ENCODE measurements around the gene SGTA. TPM values are rescaled to one million over a fixed set of nuclear protein-coding genes. Genes with fewer than 3 reads are reported as not detected.

Gene SGTA
- total and polyA plus RNA-seq, 9 of the 15 experiments (the other 6 are each of a cell fraction or from before 2014, with no cell fraction given), result 1.4 to 110 (median 49.9) TPM

DNA sequence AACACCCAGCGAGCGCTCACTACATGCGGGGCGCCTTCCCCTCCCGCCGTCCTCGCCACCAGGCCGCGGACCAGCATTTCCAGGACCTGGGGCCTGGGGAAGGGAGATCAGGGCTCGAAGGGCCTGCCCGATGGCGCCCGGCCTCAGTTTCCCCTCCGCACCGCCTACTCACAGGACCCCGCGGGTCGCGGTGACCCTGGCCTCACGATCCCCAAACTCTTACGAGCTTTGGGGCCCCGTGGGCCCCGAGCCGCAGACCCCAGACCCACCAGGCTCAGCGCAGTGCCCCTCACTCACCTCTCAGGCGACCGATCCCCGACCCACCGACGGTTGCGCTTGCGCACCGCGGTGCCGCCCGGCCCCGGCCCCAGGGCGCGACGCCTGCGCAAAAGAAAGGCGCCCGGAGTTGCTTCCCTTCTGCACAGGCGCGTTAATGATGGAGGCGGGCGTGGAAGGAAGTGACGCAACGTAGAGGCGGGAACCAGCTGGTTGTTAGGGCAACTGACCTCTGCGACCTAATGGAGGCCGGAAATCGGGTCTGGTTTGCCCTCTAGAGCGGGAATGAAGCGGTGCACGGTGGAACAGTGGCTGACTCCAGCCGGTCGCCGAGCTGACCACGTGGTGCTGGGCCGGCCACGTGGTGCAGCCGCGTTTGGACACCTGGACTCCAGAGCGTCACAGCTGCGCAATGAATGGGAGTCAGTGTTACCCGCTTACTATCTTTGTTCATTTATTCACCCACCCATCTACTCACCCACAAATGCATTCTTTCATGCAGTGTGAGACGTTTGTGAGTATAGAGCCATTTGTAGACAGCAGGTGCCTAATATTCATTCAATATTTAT lies at the start of gene SGTA (continued):
- TF ChIP-seq E2F6 (IDR thresholded peaks at IDR 0.05; ENCODE audit: borderline replicate concordance in 1 of 2, extremely low read depth in 1 of 2, insufficient read depth in 1 of 2, insufficient read length in 1 of 2, low read depth in 1 of 2, low read length in 1 of 2, poor library complexity in 1 of 2, severe bottlenecking in 1 of 2) (peak; percentile 100), FOXJ2 (tag; IDR thresholded peaks at IDR 0.05) (no peak; the same call in 1 of the 2 replicates), FOSL1 (tag; conservative IDR thresholded peaks at IDR 0.05) (no peak), IRF2 (CRISPR knock-in tag; IDR thresholded peaks at IDR 0.05) (peak; percentile 91; the same call in 1 of the 2 replicates), KAT7 (CRISPR knock-in tag; IDR thresholded peaks at IDR 0.05; ENCODE audit: borderline replicate concordance) (peak; percentile 96; the same call in 1 of the 2 replicates), NCOA4 (IDR thresholded peaks at IDR 0.05; ENCODE audit: partially characterized antibody) (no peak), HDAC1 (IDR thresholded peaks at IDR 0.05) (peak in 1 of 2 experiments; percentile 96; a peak in 2 of 4 replicates), LEF1 (IDR thresholded peaks at IDR 0.05) (0 out of 2 replicates have a peak, but pooled peaks have one; percentile 15), FOXK1 (CRISPR knock-in tag; IDR thresholded peaks at IDR 0.05; ENCODE audit: borderline replicate concordance) (peak; percentile 99; the same call in 1 of the 2 replicates), FOXO4 (CRISPR knock-in tag; IDR thresholded peaks at IDR 0.05) (no peak), MTA1 (IDR thresholded peaks at IDR 0.05; ENCODE audit: borderline replicate concordance) (peak; percentile 97), ETS1 (conservative IDR thresholded peaks at IDR 0.05; ENCODE audit: control insufficient read depth, low read depth, low read length) (peak; percentile 73; the same call in 1 of the 2 replicates), C11orf30 (IDR thresholded peaks at IDR 0.05; ENCODE audit: low read depth) (peak; percentile 80), NCOR1 (IDR thresholded peaks at IDR 0.05) (no peak), SP2 (IDR thresholded peaks at IDR 0.05; ENCODE audit: extremely low read depth, low read depth, low read length, poor library complexity, severe bottlenecking) (peak; percentile 50)
- TF ChIP-seq, protein P1, sequence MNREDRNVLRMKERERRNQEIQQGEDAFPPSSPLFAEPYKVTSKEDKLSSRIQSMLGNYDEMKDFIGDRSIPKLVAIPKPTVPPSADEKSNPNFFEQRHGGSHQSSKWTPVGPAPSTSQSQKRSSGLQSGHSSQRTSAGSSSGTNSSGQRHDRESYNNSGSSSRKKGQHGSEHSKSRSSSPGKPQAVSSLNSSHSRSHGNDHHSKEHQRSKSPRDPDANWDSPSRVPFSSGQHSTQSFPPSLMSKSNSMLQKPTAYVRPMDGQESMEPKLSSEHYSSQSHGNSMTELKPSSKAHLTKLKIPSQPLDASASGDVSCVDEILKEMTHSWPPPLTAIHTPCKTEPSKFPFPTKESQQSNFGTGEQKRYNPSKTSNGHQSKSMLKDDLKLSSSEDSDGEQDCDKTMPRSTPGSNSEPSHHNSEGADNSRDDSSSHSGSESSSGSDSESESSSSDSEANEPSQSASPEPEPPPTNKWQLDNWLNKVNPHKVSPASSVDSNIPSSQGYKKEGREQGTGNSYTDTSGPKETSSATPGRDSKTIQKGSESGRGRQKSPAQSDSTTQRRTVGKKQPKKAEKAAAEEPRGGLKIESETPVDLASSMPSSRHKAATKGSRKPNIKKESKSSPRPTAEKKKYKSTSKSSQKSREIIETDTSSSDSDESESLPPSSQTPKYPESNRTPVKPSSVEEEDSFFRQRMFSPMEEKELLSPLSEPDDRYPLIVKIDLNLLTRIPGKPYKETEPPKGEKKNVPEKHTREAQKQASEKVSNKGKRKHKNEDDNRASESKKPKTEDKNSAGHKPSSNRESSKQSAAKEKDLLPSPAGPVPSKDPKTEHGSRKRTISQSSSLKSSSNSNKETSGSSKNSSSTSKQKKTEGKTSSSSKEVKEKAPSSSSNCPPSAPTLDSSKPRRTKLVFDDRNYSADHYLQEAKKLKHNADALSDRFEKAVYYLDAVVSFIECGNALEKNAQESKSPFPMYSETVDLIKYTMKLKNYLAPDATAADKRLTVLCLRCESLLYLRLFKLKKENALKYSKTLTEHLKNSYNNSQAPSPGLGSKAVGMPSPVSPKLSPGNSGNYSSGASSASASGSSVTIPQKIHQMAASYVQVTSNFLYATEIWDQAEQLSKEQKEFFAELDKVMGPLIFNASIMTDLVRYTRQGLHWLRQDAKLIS (CRISPR knock-in tag; IDR thresholded peaks at IDR 0.05), result peak; percentile 95
- TF ChIP-seq, protein P2, sequence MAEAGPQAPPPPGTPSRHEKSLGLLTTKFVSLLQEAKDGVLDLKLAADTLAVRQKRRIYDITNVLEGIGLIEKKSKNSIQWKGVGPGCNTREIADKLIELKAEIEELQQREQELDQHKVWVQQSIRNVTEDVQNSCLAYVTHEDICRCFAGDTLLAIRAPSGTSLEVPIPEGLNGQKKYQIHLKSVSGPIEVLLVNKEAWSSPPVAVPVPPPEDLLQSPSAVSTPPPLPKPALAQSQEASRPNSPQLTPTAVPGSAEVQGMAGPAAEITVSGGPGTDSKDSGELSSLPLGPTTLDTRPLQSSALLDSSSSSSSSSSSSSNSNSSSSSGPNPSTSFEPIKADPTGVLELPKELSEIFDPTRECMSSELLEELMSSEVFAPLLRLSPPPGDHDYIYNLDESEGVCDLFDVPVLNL (CRISPR knock-in tag; IDR thresholded peaks at IDR 0.05; ENCODE audit: low read depth), result peak; percentile 88

Data from K562 (cell line).